Thyroid gland (tissue), 4 donors: ENCODE measurements around the gene COTL1. TPM values are rescaled to one million over a fixed set of nuclear protein-coding genes. Genes with fewer than 3 reads are reported as not detected.

Experiments used
- DNase-seq, 2 donors: peaks; one replicate each; pipeline ENCODE4 v3.0.0-alpha.2; 2019
- H3K27ac ChIP-seq, 3 donors: fragments of 200-600 bp; sonication (generic); 1 replicate in 2 of 3; 2 replicates in 1 of 3; pipeline ENCODE4 v1.5.1; 2016 to 2019; ENCODE audit warnings: mild to moderate bottlenecking in 1 of 3, moderate library complexity in 1 of 3
- H3K27me3 ChIP-seq: fragments of 200-600 bp; sonication (generic); one replicate; pipeline ENCODE4 v1.5.1; 2019
- H3K36me3 ChIP-seq, 2 donors: fragments of 200-600 bp; sonication (generic); one replicate each; pipeline ENCODE4 v1.5.1; 2016 to 2019
- H3K4me1 ChIP-seq, 2 donors: fragments of 200-600 bp; sonication (generic); one replicate each; pipeline ENCODE4 v1.5.1; 2017 to 2019
- H3K4me3 ChIP-seq, 3 donors: fragments of 200-600 bp; sonication (generic); replicated peaks in 1 of 3; 1 replicate in 2 of 3; 2 replicates in 1 of 3; pipeline ENCODE4 v1.5.1; 2016; ENCODE audit warnings: mild to moderate bottlenecking in 1 of 3
- H3K9me3 ChIP-seq: fragments of 200-600 bp; sonication (generic); one replicate; pipeline ENCODE4 v1.5.1; 2017
- CTCF ChIP-seq, 6 experiments: fragments of 200-600 bp in 3 of 6; fragments of 450-650 bp in 3 of 6; sonication (generic) in 3 of 6; IDR thresholded peaks; one replicate each; pipeline ENCODE4 v1.5.1; 2016 to 2019; ENCODE audit warnings: antibody characterized with exemption in 6 of 6, mild to moderate bottlenecking in 2 of 6, inconsistent platforms in 1 of 6, moderate library complexity in 1 of 6
- POLR2A ChIP-seq, 2 donors: fragments of 450-650 bp; IDR thresholded peaks; one replicate each; pipeline ENCODE4 v1.6.1; 2017; ENCODE audit warnings: antibody characterized with exemption in 2 of 2, mild to moderate bottlenecking in 2 of 2, moderate library complexity in 1 of 2
- WGBS, 2 donors: methylation state at CpG; one replicate each; pipeline ENCODE4 v1.1.5; 2017; 5-methylcytosine and 5-hydroxymethylcytosine counted together
- intact Hi-C: fragments of 100-400 bp; cut with DNase I; formaldehyde crosslinking; loops from one replicate; pipeline ENCODE4 v1.15.1; 2023
- total RNA-seq, 4 donors: library from RNA; depleted of rRNA; stranded (reverse); fragments of >200 nt; gene quantifications; one replicate each; pipeline ENCODE4 v1.2.3, GENCODE V29; 2016

The COTL1 gene
- total RNA-seq, 4 donors from 2014 or later: 26.0 to 39.7 (median 31.4) TPM

- 96 to 99% methylated on average over 9 of the region's 9 CpGs for WGBS, 2 donors
- Histone ChIP-seq H3K4me3 (no peak overlapping the region), H3K4me1 (no peaks in the 10 kb centered on the region), H3K36me3 (peaks cover 61 to 66% of the 10 kb centered on the region in 2 donors), H3K27me3 (no peaks in the 10 kb centered on the region), H3K9me3 (no peaks in the 10 kb centered on the region), H3K27ac (no peak overlapping the region)
- intact Hi-C loops: no loop called here
- TF ChIP-seq POLR2A (IDR thresholded peaks at IDR 0.05): no peak
- no peak for TF ChIP-seq CTCF (IDR thresholded peaks at IDR 0.05)
- DNase-seq: no peak
Observed at GRCh38 chr16:84662471-84662870, 44.6 kb upstream of the COTL1 start.

- Histone ChIP-seq H3K27me3 (no peaks in the 10 kb centered on the region), H3K27ac (no peak overlapping the region), H3K36me3 (peaks cover 70 to 75% of the 10 kb centered on the region in 2 donors), H3K4me1 (no peaks in the 10 kb centered on the region), H3K4me3 (no peak overlapping the region), H3K9me3 (no peaks in the 10 kb centered on the region)
- no peak for TF ChIP-seq POLR2A (IDR thresholded peaks at IDR 0.05)
- no peak for TF ChIP-seq CTCF (IDR thresholded peaks at IDR 0.05)
- DNase-seq: no peak
- WGBS, 2 donors: 95 to 96% methylated on average over 24 to 47 of the region's 51 CpGs
- intact Hi-C loops: no loop called here
Observed at GRCh38 chr16:84661418-84662060, 43.7 kb upstream of the COTL1 start.

GRCh38 chr16:84660973-84661372 is 43.1 kb upstream of the COTL1 start:
- Histone ChIP-seq H3K27ac (no peak overlapping the region), H3K27me3 (no peaks in the 10 kb centered on the region), H3K9me3 (no peaks in the 10 kb centered on the region), H3K36me3 (peaks cover 70 to 75% of the 10 kb centered on the region in 2 donors), H3K4me1 (no peaks in the 10 kb centered on the region), H3K4me3 (no peak overlapping the region)
- WGBS, 2 donors: 81 to 90% methylated on average over 7 of the region's 7 CpGs
- DNase-seq: no peak
- no peak for TF ChIP-seq POLR2A (IDR thresholded peaks at IDR 0.05)
- no peak for TF ChIP-seq CTCF (IDR thresholded peaks at IDR 0.05)
- intact Hi-C loops: no loop called here

- H3K36me3 ChIP-seq: peaks cover 70 to 75% of the 10 kb centered on the region in 2 donors
- intact Hi-C loops: no loop called here
- no peaks in the 10 kb centered on the region for H3K27me3 ChIP-seq
- no peaks in the 10 kb centered on the region for H3K9me3 ChIP-seq
- no peak overlapping the region for H3K27ac ChIP-seq
- TF ChIP-seq POLR2A (IDR thresholded peaks at IDR 0.05) (no peak), CTCF (IDR thresholded peaks at IDR 0.05) (no peak)
- no peaks in the 10 kb centered on the region for H3K4me1 ChIP-seq
- no peak overlapping the region for H3K4me3 ChIP-seq
- no peak for DNase-seq
- 96 to 97% methylated on average over 23 to 27 of the region's 27 CpGs for WGBS, 2 donors
Observed at GRCh38 chr16:84659656-84660300, 41.9 kb upstream of the COTL1 start.

GRCh38 chr16:84658690-84659089 is 40.8 kb upstream of the COTL1 start:
- no peak for DNase-seq
- Histone ChIP-seq H3K36me3 (peaks cover 64 to 71% of the 10 kb centered on the region in 2 donors), H3K27me3 (no peaks in the 10 kb centered on the region)

More at GRCh38 chr16:84658690-84659089, 40.8 kb upstream of the COTL1 start:
- 84 to 92% methylated on average over 11 of the region's 11 CpGs for WGBS, 2 donors
- Histone ChIP-seq H3K27ac (no peak overlapping the region), H3K4me3 (no peak overlapping the region), H3K9me3 (no peaks in the 10 kb centered on the region), H3K4me1 (no peaks in the 10 kb centered on the region)
- intact Hi-C loops: no loop called here
- no peak for TF ChIP-seq CTCF (IDR thresholded peaks at IDR 0.05)
- no peak for TF ChIP-seq POLR2A (IDR thresholded peaks at IDR 0.05)
